ENCODE results near the gene INPP5F. TPM values are rescaled to one million over a fixed set of nuclear protein-coding genes. Genes with fewer than 3 reads are reported as not detected.

The INPP5F gene
- total RNA-seq, 1 donor = 38.0 TPM

GRCh38 chr10:119693262-119693957, 32.4 kb upstream of the INPP5F start:
- no peak for TF ChIP-seq CTCF (IDR thresholded peaks at IDR 0.05; ENCODE audit: insufficient read depth, low read depth, low read length)
- DNase-seq (ENCODE audit: low read depth) = no peak
- no peak overlapping the region for H3K4me3 ChIP-seq (ENCODE audit: low read depth, low read length)

GRCh38 chr10:119694608-119695007, 31.2 kb upstream of the INPP5F start:
- no peak overlapping the region for H3K4me3 ChIP-seq (ENCODE audit: low read depth, low read length)
- TF ChIP-seq CTCF (IDR thresholded peaks at IDR 0.05; ENCODE audit: insufficient read depth, low read depth, low read length) = no peak
- DNase-seq (ENCODE audit: low read depth) = no peak

DNA sequence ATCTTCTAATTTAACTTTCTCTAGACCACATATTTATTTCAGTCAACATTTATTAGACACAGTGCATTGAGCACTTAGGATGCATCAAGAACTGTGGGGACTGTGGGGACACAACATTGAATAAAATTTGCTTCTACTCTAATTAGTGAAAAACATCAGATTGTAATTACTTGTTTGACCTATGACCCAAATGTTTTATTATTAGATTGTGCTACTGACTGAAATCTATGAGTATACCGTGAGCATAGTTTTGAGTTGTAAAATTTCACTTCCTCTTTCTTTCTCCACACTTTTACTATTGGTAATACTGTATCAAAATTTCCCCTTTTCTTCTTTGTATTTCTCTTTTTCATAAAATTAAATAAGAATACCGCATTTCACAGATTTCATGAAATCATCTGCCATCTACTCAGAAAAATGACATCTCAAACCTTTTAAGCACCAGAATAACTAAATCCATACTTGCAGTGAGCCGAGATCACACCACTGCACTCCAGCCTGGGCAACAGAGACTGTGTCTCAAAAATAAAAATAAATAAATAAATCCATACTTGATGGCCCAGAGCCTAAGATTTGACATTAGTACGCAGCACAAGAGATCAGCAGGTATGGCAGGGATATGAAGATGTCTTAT, 25.4 kb upstream of the INPP5F start:
- no peak for DNase-seq (ENCODE audit: low read depth)
- TF ChIP-seq CTCF (IDR thresholded peaks at IDR 0.05; ENCODE audit: insufficient read depth, low read depth, low read length) = no peak
- no peak overlapping the region for H3K4me3 ChIP-seq (ENCODE audit: low read depth, low read length)

GRCh38 chr10:119701861-119702260, 24.0 kb upstream of the INPP5F start:
- no peak for DNase-seq (ENCODE audit: low read depth)
- TF ChIP-seq CTCF (IDR thresholded peaks at IDR 0.05; ENCODE audit: insufficient read depth, low read depth, low read length) = no peak
- H3K4me3 ChIP-seq (ENCODE audit: low read depth, low read length) = no peak overlapping the region

DNA sequence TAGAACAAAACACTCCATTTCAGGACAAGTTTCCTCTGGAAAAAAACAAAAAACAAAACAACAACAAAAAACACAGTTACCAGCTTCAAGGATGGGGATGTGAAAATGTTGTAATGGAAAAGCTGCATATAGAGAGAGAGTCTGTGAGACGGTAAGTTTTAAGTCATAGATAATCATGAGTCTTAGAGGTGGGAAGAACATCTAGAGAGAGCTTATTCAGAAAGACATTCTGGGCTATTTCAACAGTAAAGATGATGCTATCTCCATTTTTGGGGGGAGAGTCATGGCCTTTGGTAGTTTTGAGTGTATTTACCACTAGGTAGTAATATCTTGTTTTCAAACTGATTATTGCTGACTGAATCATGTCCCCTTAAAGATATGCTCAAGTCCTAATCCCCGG, 23.3 kb upstream of the INPP5F start:
- no peak for DNase-seq (ENCODE audit: low read depth)
- no peak overlapping the region for H3K4me3 ChIP-seq (ENCODE audit: low read depth, low read length)
- TF ChIP-seq CTCF (IDR thresholded peaks at IDR 0.05; ENCODE audit: insufficient read depth, low read depth, low read length) = no peak

GRCh38 chr10:119703903-119704508, 21.8 kb upstream of the INPP5F start:
- H3K4me3 ChIP-seq (ENCODE audit: low read depth, low read length) = no peak overlapping the region
- DNase-seq (ENCODE audit: low read depth) = no peak
- TF ChIP-seq CTCF (IDR thresholded peaks at IDR 0.05; ENCODE audit: insufficient read depth, low read depth, low read length) = no peak

All from fibroblast of villous mesenchyme (primary cell).